H1 (cell line): ENCODE results near the gene ZNF391. TPM values are rescaled to one million over a fixed set of nuclear protein-coding genes. Genes with fewer than 3 reads are reported as not detected.

Experiments
- CTCF ChIA-PET: fragments of 300-600 bp; sonication (Branson Sonifier 250); formaldehyde crosslinking; loops from one replicate; lab custom pipeline; 2021; ENCODE audit not compliant: partially characterized antibody; lab: Charles Lee
- POLR2A ChIA-PET: fragments of 300-600 bp; sonication (Branson Sonifier 250); formaldehyde crosslinking; loops from one replicate; lab custom pipeline; 2021; ENCODE audit warnings: inconsistent platforms; ENCODE audit not compliant: partially characterized antibody; lab: Charles Lee
- DNase-seq, 2 experiments: peaks; one replicate each; pipeline versions ENCODE4 v3.0.0 to v3.0.0-alpha.2; 2010 to 2022; ENCODE audit warnings: low spot score in 2 of 2, low read depth in 1 of 2, mixed read lengths in 1 of 2
- FAIRE-seq: peaks from 2 replicates; lab custom pipeline; 2011; peaks lifted over from hg19 to GRCh38; lab: Jason Lieb, UNC
- H2AFZ ChIP-seq: 2 replicates; pipeline ENCODE4 v1.8.1; 2012; ENCODE audit warnings: low read length, inconsistent platforms
- H2AK5ac ChIP-seq: 2 replicates; pipeline ENCODE4 v1.6.1; 2013; ENCODE audit warnings: low read depth, low read length
- H2BK120ac ChIP-seq: replicated peaks from 2 replicates; pipeline ENCODE3; 2013; ENCODE audit warnings: low read depth, low read length, inconsistent platforms
- H2BK12ac ChIP-seq: 2 replicates; pipeline ENCODE4 v1.6.1; 2013; ENCODE audit warnings: low read depth, low read length
- H2BK15ac ChIP-seq: 2 replicates; pipeline ENCODE4 v1.6.1; 2013; ENCODE audit warnings: low read length
- H2BK20ac ChIP-seq: 2 replicates; pipeline ENCODE4 v1.6.1; 2013; ENCODE audit warnings: low read length
- H2BK5ac ChIP-seq: 2 replicates; pipeline ENCODE4 v1.6.1; 2013; ENCODE audit warnings: low read depth, low read length
- H3K14ac ChIP-seq: 2 replicates; pipeline ENCODE4 v1.6.1; 2013; ENCODE audit warnings: inconsistent platforms; ENCODE audit not compliant: insufficient read length
- H3K18ac ChIP-seq: 2 replicates; pipeline ENCODE4 v1.6.1; 2013; ENCODE audit warnings: low read length; ENCODE audit errors: extremely low read depth
- H3K23ac ChIP-seq: 2 replicates; pipeline ENCODE4 v1.6.1; 2013; ENCODE audit warnings: inconsistent platforms; ENCODE audit not compliant: insufficient read length
- H3K23me2 ChIP-seq: 2 replicates; pipeline ENCODE4 v1.6.1; 2013; ENCODE audit warnings: low read depth, low read length
- H3K27ac ChIP-seq: 2 replicates; pipeline ENCODE4 v1.6.1; 2011; ENCODE audit warnings: low read depth, low read length, inconsistent platforms
- H3K27me3 ChIP-seq, 4 experiments: replicated peaks in 1 of 4; 1 replicate in 1 of 4; 2 replicates in 3 of 4; pipeline versions ENCODE4 v1.6.1 to v1.8.1; 2011 to 2013; ENCODE audit warnings: low read length in 3 of 4, mild to moderate bottlenecking in 3 of 4, inconsistent platforms in 2 of 4, mixed read lengths in 2 of 4, moderate library complexity in 1 of 4; ENCODE audit not compliant: control insufficient read depth in 3 of 4, insufficient read depth in 3 of 4; ENCODE audit errors: extremely low read depth in 1 of 4
- H3K36me3 ChIP-seq, 4 experiments: 2 replicates each; pipeline versions ENCODE4 v1.6.1 to v1.8.1; 2011 to 2013; ENCODE audit warnings: mild to moderate bottlenecking in 4 of 4, low read length in 3 of 4, moderate library complexity in 2 of 4, control low read depth in 1 of 4, inconsistent platforms in 1 of 4; ENCODE audit not compliant: insufficient read depth in 4 of 4, control insufficient read depth in 2 of 4
- H3K4ac ChIP-seq: replicated peaks from 2 replicates; pipeline ENCODE3; 2013; ENCODE audit warnings: low read length, low read depth, mixed read lengths, inconsistent platforms; ENCODE audit not compliant: insufficient read length
- H3K4me1 ChIP-seq, 4 experiments: replicated peaks in 1 of 4; 1 replicate in 1 of 4; 2 replicates in 3 of 4; pipeline versions ENCODE4 v1.6.1 to v1.8.1; 2011 to 2013; ENCODE audit warnings: low read length in 3 of 4, inconsistent platforms in 2 of 4, mixed read lengths in 1 of 4; ENCODE audit not compliant: insufficient read depth in 4 of 4, control insufficient read depth in 3 of 4
- H3K4me2 ChIP-seq, 2 experiments: 2 replicates each; pipeline versions ENCODE4 v1.6.1 to v1.8.1; 2011 to 2013; ENCODE audit warnings: low read depth in 2 of 2, low read length in 2 of 2, control low read depth in 1 of 2, inconsistent platforms in 1 of 2, mild to moderate bottlenecking in 1 of 2; ENCODE audit not compliant: insufficient read depth in 1 of 2
- H3K4me3 ChIP-seq, 4 experiments: fragments of 200-600, 300-600 bp in 1 of 4; sonication (generic), shearing (Covaris generic), sonication (Bioruptor Twin) in 1 of 4; 2 replicates each; pipeline versions ENCODE4 v1.5.1 to v1.8.1; 2011 to 2016; ENCODE audit warnings: low read length in 4 of 4, low read depth in 3 of 4, control low read depth in 2 of 4, inconsistent platforms in 2 of 4, mild to moderate bottlenecking in 2 of 4, mixed read lengths in 1 of 4, moderate library complexity in 1 of 4; ENCODE audit not compliant: insufficient read depth in 2 of 4; ENCODE audit errors: extremely low read depth in 1 of 4
- H3K56ac ChIP-seq: replicated peaks from 2 replicates; pipeline ENCODE3; 2013; ENCODE audit warnings: low read depth, mild to moderate bottlenecking, mixed read lengths, low read length, inconsistent platforms; ENCODE audit not compliant: insufficient read length
- H3K79me1 ChIP-seq: 2 replicates; pipeline ENCODE4 v1.6.1; 2013; ENCODE audit warnings: low read depth, low read length, control low read depth
- H3K79me2 ChIP-seq, 2 experiments: 2 replicates each; pipeline versions ENCODE4 v1.6.1 to v1.8.1; 2012 to 2013; ENCODE audit warnings: low read length in 2 of 2, mild to moderate bottlenecking in 2 of 2, inconsistent platforms in 1 of 2; ENCODE audit not compliant: insufficient read depth in 2 of 2, control insufficient read depth in 1 of 2
- H3K9ac ChIP-seq, 4 experiments: replicated peaks in 1 of 4; 1 replicate in 1 of 4; 2 replicates in 3 of 4; pipeline versions ENCODE4 v1.6.1 to v1.8.1; 2011 to 2013; ENCODE audit warnings: low read depth in 3 of 4, low read length in 3 of 4, control low read depth in 2 of 4, mild to moderate bottlenecking in 2 of 4, moderate library complexity in 2 of 4, inconsistent platforms in 1 of 4; ENCODE audit errors: extremely low read depth in 1 of 4
- H3K9me3 ChIP-seq, 2 experiments: 2 replicates each; pipeline versions ENCODE4 v1.6.1 to v1.8.1; 2012 to 2013; ENCODE audit warnings: mild to moderate bottlenecking in 2 of 2, moderate library complexity in 2 of 2, control low read depth in 1 of 2, inconsistent platforms in 1 of 2, low read depth in 1 of 2, low read length in 1 of 2, mixed read lengths in 1 of 2; ENCODE audit not compliant: insufficient read depth in 2 of 2
- H4K20me1 ChIP-seq, 2 experiments: replicated peaks in 1 of 2; 2 replicates each; pipeline versions ENCODE3 to v1.8.1; 2011 to 2013; ENCODE audit warnings: inconsistent platforms in 2 of 2, low read length in 2 of 2, mild to moderate bottlenecking in 1 of 2; ENCODE audit not compliant: insufficient read depth in 2 of 2, control insufficient read depth in 1 of 2
- H4K5ac ChIP-seq: 2 replicates; pipeline ENCODE4 v1.6.1; 2013; ENCODE audit warnings: low read length, low read depth, mixed read lengths, inconsistent platforms; ENCODE audit not compliant: insufficient read length
- H4K8ac ChIP-seq: 2 replicates; pipeline ENCODE4 v1.8.0; 2013; ENCODE audit warnings: mild to moderate bottlenecking, moderate library complexity, low read length, inconsistent platforms; ENCODE audit not compliant: insufficient read depth; ENCODE audit errors: extremely low read depth
- H4K91ac ChIP-seq: replicated peaks from 2 replicates; pipeline ENCODE3; 2013; ENCODE audit warnings: low read length, mixed read lengths, inconsistent platforms; ENCODE audit not compliant: insufficient read length
- KDM4A ChIP-seq: IDR thresholded peaks from one replicate; pipeline ENCODE4 v1.7.1; 2012; ENCODE audit warnings: low read depth, mild to moderate bottlenecking, moderate library complexity, low read length, inconsistent platforms; ENCODE audit not compliant: severe bottlenecking
- KDM5A ChIP-seq: fragments of 200-600 bp; IDR thresholded peaks from 2 replicates; pipeline ENCODE4 v1.7.1; 2012; ENCODE audit warnings: mild to moderate bottlenecking, low read length, inconsistent platforms, mixed read lengths
- NANOG ChIP-seq: IDR thresholded peaks from 2 replicates; pipeline ENCODE4 v1.6.1; 2011; ENCODE audit warnings: low read length, low read depth, mild to moderate bottlenecking, inconsistent platforms; ENCODE audit not compliant: insufficient read depth, poor library complexity, severe bottlenecking
- RBBP5 ChIP-seq: IDR thresholded peaks from 2 replicates; pipeline ENCODE4 v1.7.1; 2012; ENCODE audit warnings: low read depth, mild to moderate bottlenecking, inconsistent platforms, low read length, moderate library complexity, borderline replicate concordance
- RNF2 ChIP-seq: fragments of 200-900, 300-1000 bp; sonication (generic); IDR thresholded peaks from 2 replicates; pipeline ENCODE4 v1.7.1; 2016; ENCODE audit warnings: borderline replicate concordance, low read depth, mild to moderate bottlenecking, antibody characterized with exemption, low read length; ENCODE audit not compliant: poor library complexity, severe bottlenecking; ENCODE audit errors: missing control alignments
- SIX5 ChIP-seq: IDR thresholded peaks from 2 replicates; pipeline ENCODE4 v1.6.1; 2011; ENCODE audit warnings: mild to moderate bottlenecking, low read depth, low read length
- WGBS, 2 experiments: shearing (Covaris generic) in 1 of 2; methylation state at CpG; one replicate each; pipeline versions ENCODE4 v1.1.6 to v1.1.7; 2013 to 2015; ENCODE audit warnings: low lambda C conversion rate in 2 of 2, mixed read lengths in 2 of 2, inconsistent platforms in 1 of 2, low coverage in 1 of 2, missing lambda C conversion rate in 1 of 2; ENCODE audit not compliant: insufficient replicate concordance in 2 of 2, insufficient coverage in 1 of 2, insufficient read length in 1 of 2; ENCODE audit errors: extremely low coverage in 1 of 2, missing lambda C conversion rate in 1 of 2; 5-methylcytosine and 5-hydroxymethylcytosine counted together
- long read RNA-seq, 2 experiments: library from RNA in 1 of 2; library from capped mRNA in 1 of 2; stranded (forward); transcript quantifications; one replicate each; pipeline ENCODE4 v2.0.0, GENCODE V29; 2021; ENCODE audit warnings: inconsistent platforms in 1 of 2
- polyA minus RNA-seq, 3 experiments: library from RNA; depleted of rRNA, polyadenylated mRNA; stranded (reverse); fragments of >200 nt; gene quantifications; 1 replicate in 2 of 3; 2 replicates in 1 of 3; pipeline ENCODE4 v1.2.3, GENCODE V29; 2011
- polyA plus RNA-seq, 7 experiments: library from polyadenylated mRNA; depleted of rRNA in 3 of 7; stranded (reverse) in 5 of 7; unstranded in 2 of 7; fragments of >200 nt in 5 of 7; fragments of 200-250 nt in 2 of 7; gene quantifications; 1 replicate in 5 of 7; 2 replicates in 1 of 7; 4 replicates in 1 of 7; pipeline versions ENCODE4 v1.2.1 to v1.2.3, GENCODE V29; 2011 to 2013; ENCODE audit warnings: missing spikeins in 2 of 7, mixed read lengths in 2 of 7
- total RNA-seq: library from RNA; stranded (reverse); fragmentation: NEBNext Ultra II Directional; extraction: Animal tissue kit (Norgen Biotek cat#: 25700); gene quantifications from 2 replicates; pipeline ENCODE4 v1.2.1, GENCODE V29; 2021

ZNF391 gene
- total RNA-seq (12.4 and 13.0 TPM in 2 replicates), polyA plus RNA-seq (2011; rRNA removed) (3.4 and 4.8 TPM in 2 replicates), polyA minus RNA-seq (2011; rRNA and poly(A)+ RNA removed) (2.8 and 3.1 TPM in 2 replicates)
- polyA plus RNA-seq (2011; cell fraction: cytosol; rRNA removed) = 5.7 TPM
- polyA plus RNA-seq (2011; cell fraction: nucleus; rRNA removed) = 1.8 TPM
- 4.7 to 9.2 TPM (median 7.3 TPM) in 4 replicates for polyA plus RNA-seq (2012, experiment 1 of 2)
- 0.71 TPM for polyA plus RNA-seq (2012, experiment 2 of 2)
- 12.1 TPM for polyA plus RNA-seq (2013, experiment 1 of 2)
- polyA plus RNA-seq (2013, experiment 2 of 2) = 11.5 TPM
- 1.5 TPM for polyA minus RNA-seq (2011; cell fraction: cytosol; rRNA and poly(A)+ RNA removed)
- polyA minus RNA-seq (2011; cell fraction: nucleus; rRNA and poly(A)+ RNA removed) = 4.9 TPM
- long read RNA-seq, experiment 1, partial matches to known transcripts = 4 of 4 reads
- long read RNA-seq, experiment 1, other reads (novel, unspliced or antisense) = 0 of 4 reads
- long read RNA-seq, experiment 2, full-length matches to known transcripts = 2 of 2 reads
- long read RNA-seq, experiment 2, partial matches to known transcripts = 0 of 2 reads
- long read RNA-seq, experiment 2, other reads (novel, unspliced or antisense) = 0 of 2 reads

- H4K5ac ChIP-seq = peak within 1 kb of the TSS; percentile 53
- 3% methylated on average over 48 of the region's 49 CpGs; no CpG with 5 or more reads in 1 of the 2 experiments for WGBS, 2 experiments
- H3K23ac ChIP-seq = no peak within 1 kb of the TSS
- no peak within 1 kb of the TSS for H2BK12ac ChIP-seq
- peak within 1 kb of the TSS; percentile 62 for H3K18ac ChIP-seq
- peak within 1 kb of the TSS; percentile 55; the same call in 1 of the 2 replicates for H3K27ac ChIP-seq
- DNase-seq = peak; percentile 72 to 84
- H2AK5ac ChIP-seq = no peak within 1 kb of the TSS
- H2BK120ac ChIP-seq = peak within 1 kb of the TSS; percentile 85
- no peaks in the 10 kb centered on the region for H3K36me3 ChIP-seq
- peak within 1 kb of the TSS; percentile 36 to 76 for H3K4me2 ChIP-seq
- peaks cover 0 to 3% of the 10 kb centered on the region in 2 experiments; a peak in 1 of 4 replicates for H3K9me3 ChIP-seq
- H3K79me2 ChIP-seq = no peaks in the 10 kb centered on the region; a peak in 1 of 4 replicates
- no peak within 1 kb of the TSS for H2BK20ac ChIP-seq
- no peaks in the 10 kb centered on the region; the same call in 1 of the 2 replicates for H3K79me1 ChIP-seq
- H3K56ac ChIP-seq = peak within 1 kb of the TSS; percentile 37
- no peak within 1 kb of the TSS for H2BK15ac ChIP-seq
- peak within 1 kb of the TSS; percentile 44 for H4K91ac ChIP-seq
- FAIRE-seq = peak; percentile 86
- H3K23me2 ChIP-seq = no peaks in the 10 kb centered on the region; the same call in 1 of the 2 replicates
- peak within 1 kb of the TSS; percentile 64 to 82 (median 72) for H3K9ac ChIP-seq
- H3K4ac ChIP-seq = no peak within 1 kb of the TSS
- CTCF ChIA-PET = interaction anchor here (1.0 to 1.2 kb wide), 3 partner anchors 11 to 76 kb away, joined by 4 to 5 read pairs (median 5); no protein-coding TSS in a partner anchor
- peak within 1 kb of the TSS; percentile 13; the same call in 1 of the 2 replicates for H2BK5ac ChIP-seq
- POLR2A ChIA-PET = interaction anchor here (0.8 to 2.7 kb wide), 10 partner anchors 8 to 94 kb away, joined by 3 to 8 read pairs (median 4); partner anchors contain the start of gene ZNF184
- no peaks in the 10 kb centered on the region for H4K20me1 ChIP-seq
- peak within 1 kb of the TSS; percentile 17; the same call in 1 of the 2 replicates for H4K8ac ChIP-seq
- H3K4me3 ChIP-seq = peak within 1 kb of the TSS; percentile 60 to 90 (median 70)
- H3K27me3 ChIP-seq = no peaks in the 10 kb centered on the region
- H3K4me1 ChIP-seq = peaks cover 0 to 2% (median 0%) of the 10 kb centered on the region in 4 experiments; a peak in 1 of 7 replicates
- H3K14ac ChIP-seq = no peak within 1 kb of the TSS
- peak within 1 kb of the TSS; percentile 99 for H2AFZ ChIP-seq
- TF ChIP-seq RBBP5 = peak; percentile 95; the same call in 1 of the 2 replicates
- TF ChIP-seq KDM5A = peak; percentile 68; the same call in 1 of the 2 replicates
- TF ChIP-seq KDM4A = peak; percentile 75
- no peak for TF ChIP-seq SIX5
- peak; percentile 8 for TF ChIP-seq NANOG
- TF ChIP-seq RNF2 = no peak
These were observed at the start of gene ZNF391 for GRCh38 chr6:27388293-27389197. Gene ZNF391, plus strand, starts transcription at chr6:27388759. Its CDS starts 11,612 bp downstream, at chr6:27400371.
